A549 treated with dexamethasone at 1 μM for 4 hours (cell line): ENCODE results near the gene CETN1. TPM values are rescaled to one million over a fixed set of nuclear protein-coding genes. Genes with fewer than 3 reads are reported as not detected.

Experiments used
- total RNA-seq: library from RNA; stranded (reverse); fragments of 200-300 nt; extraction: Qiagen RNA extraction; gene quantifications from 5 replicates; pipeline ENCODE4 v1.2.3, GENCODE V29; 2022

CETN1 gene
- total RNA-seq, result not detected in 5 replicates

GRCh38 chr18:580154-580553 lies at the start of gene CETN1:
TSS of gene CETN1 (plus strand) at chr18:580380. CDS start at chr18:580409, 29 bp downstream.

Other genes starting within 250 kb of the CETN1 start
- 0.02 to 0.06 TPM (median 0.03 TPM) in 5 replicates for gene COLEC12, start 79.7 kb upstream of the CETN1 start, total RNA-seq
- gene CLUL1, start 16.6 kb downstream of the CETN1 start, total RNA-seq, result 0.25 TPM in 1 of 5 replicates, not detected in the others
- gene TYMS, start 77.3 kb downstream of the CETN1 start, total RNA-seq, result 157 to 183 TPM (median 174 TPM) in 5 replicates
- 18.9 to 26.6 TPM (median 23.9 TPM) in 5 replicates for gene ENOSF1, start 132.2 kb downstream of the CETN1 start, total RNA-seq
- 20.9 to 30.5 TPM (median 27.5 TPM) in 5 replicates for gene YES1, start 231.9 kb downstream of the CETN1 start, total RNA-seq